Breast epithelium (tissue), 4 donors: Measurements from ENCODE around the gene STIP1. TPM values are rescaled to one million over a fixed set of nuclear protein-coding genes. Genes with fewer than 3 reads are reported as not detected.

Experiments used
- DNase-seq, 2 donors: peaks; one replicate each; pipeline ENCODE4 v3.0.0-alpha.2; 2019; ENCODE audit warnings: low spot score in 2 of 2
- H3K27ac ChIP-seq, 2 donors: fragments of 200-600 bp; sonication (generic) in 1 of 2; one replicate each; pipeline ENCODE4 v1.5.1; 2016 to 2019; ENCODE audit warnings: mild to moderate bottlenecking in 1 of 2
- H3K27me3 ChIP-seq, 2 donors: fragments of 200-600 bp; sonication (generic) in 1 of 2; one replicate each; pipeline versions ENCODE4 v1.5.1 to v1.6.0; 2017 to 2019; ENCODE audit warnings: control low read depth in 1 of 2, mild to moderate bottlenecking in 1 of 2
- H3K36me3 ChIP-seq: fragments of 200-600 bp; one replicate; pipeline ENCODE4 v1.5.1; 2019
- H3K4me1 ChIP-seq, 2 donors: fragments of 200-600 bp; sonication (generic); one replicate each; pipeline ENCODE4 v1.5.1; 2016 to 2019; ENCODE audit warnings: control low read depth in 1 of 2
- H3K4me3 ChIP-seq, 3 donors: fragments of 200-600 bp; sonication (generic); 1 replicate in 2 of 3; 2 replicates in 1 of 3; pipeline ENCODE4 v1.5.1; 2016 to 2019; ENCODE audit warnings: mild to moderate bottlenecking in 3 of 3, moderate library complexity in 2 of 3
- H3K9me3 ChIP-seq, 2 donors: fragments of 200-600 bp; sonication (generic) in 1 of 2; one replicate each; pipeline ENCODE4 v1.5.1; 2016 to 2019; ENCODE audit warnings: control low read depth in 1 of 2
- POLR2A ChIP-seq: fragments of 450-650 bp; IDR thresholded peaks from one replicate; pipeline ENCODE4 v1.6.1; 2016; ENCODE audit warnings: antibody characterized with exemption, mild to moderate bottlenecking, moderate library complexity
- POLR2AphosphoS5 ChIP-seq, 3 donors: sonication (generic); formaldehyde crosslinking; IDR thresholded peaks; one replicate each; pipeline ENCODE4 v1.6.1; 2017; ENCODE audit warnings: antibody characterized with exemption in 3 of 3
- intact Hi-C: fragments of 100-400 bp; cut with DNase I; formaldehyde crosslinking; loops from one replicate; pipeline ENCODE4 v1.15.1; 2023; ENCODE audit warnings: low total_unique reads
- total RNA-seq, 3 donors: library from RNA; depleted of rRNA; stranded (reverse); fragments of >200 nt; gene quantifications; one replicate each; pipeline ENCODE4 v1.1.0, GENCODE V29; 2016
- TF ChIP-seq, protein P1 (sequence below), 3 donors: fragments of 450-650 bp; IDR thresholded peaks; one replicate each; pipeline ENCODE4 v1.5.1; 2016 to 2017; ENCODE audit warnings: antibody characterized with exemption in 3 of 3, mild to moderate bottlenecking in 3 of 3, moderate library complexity in 3 of 3

The STIP1 gene
- total RNA-seq, 3 donors from 2014 or later: 88.5 to 114 (median 106) TPM

DNA sequence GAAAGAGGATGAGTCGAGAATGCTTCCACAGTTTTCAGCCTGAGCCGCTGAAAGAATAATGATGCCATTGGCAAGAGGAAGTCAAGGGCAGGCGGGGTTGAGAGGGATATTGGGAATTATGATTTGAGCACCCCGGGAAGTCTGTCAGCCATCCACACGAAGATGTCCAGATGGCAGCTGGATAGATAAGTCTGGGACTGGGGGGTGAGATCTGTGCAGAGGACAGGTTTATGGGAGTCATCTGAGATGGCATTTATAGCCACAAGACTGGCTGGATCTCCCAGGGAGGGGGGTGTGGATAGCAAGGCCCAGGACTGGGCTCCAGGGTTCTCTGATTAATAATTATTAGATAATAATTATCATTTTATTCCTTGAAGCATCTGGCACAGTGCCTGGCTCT is 5.1 kb upstream of the STIP1 start:
- intact Hi-C loops: no loop called here
- no peak for DNase-seq
- Histone ChIP-seq H3K9me3 (no peaks in the 10 kb centered on the region), H3K27me3 (no peaks in the 10 kb centered on the region), H3K4me1 (no peaks in the 10 kb centered on the region), H3K27ac (peak overlapping the region; percentile 23 to 62), H3K36me3 (no peaks in the 10 kb centered on the region), H3K4me3 (no peak overlapping the region)
- TF ChIP-seq POLR2A: no peak
- TF ChIP-seq, protein P1, sequence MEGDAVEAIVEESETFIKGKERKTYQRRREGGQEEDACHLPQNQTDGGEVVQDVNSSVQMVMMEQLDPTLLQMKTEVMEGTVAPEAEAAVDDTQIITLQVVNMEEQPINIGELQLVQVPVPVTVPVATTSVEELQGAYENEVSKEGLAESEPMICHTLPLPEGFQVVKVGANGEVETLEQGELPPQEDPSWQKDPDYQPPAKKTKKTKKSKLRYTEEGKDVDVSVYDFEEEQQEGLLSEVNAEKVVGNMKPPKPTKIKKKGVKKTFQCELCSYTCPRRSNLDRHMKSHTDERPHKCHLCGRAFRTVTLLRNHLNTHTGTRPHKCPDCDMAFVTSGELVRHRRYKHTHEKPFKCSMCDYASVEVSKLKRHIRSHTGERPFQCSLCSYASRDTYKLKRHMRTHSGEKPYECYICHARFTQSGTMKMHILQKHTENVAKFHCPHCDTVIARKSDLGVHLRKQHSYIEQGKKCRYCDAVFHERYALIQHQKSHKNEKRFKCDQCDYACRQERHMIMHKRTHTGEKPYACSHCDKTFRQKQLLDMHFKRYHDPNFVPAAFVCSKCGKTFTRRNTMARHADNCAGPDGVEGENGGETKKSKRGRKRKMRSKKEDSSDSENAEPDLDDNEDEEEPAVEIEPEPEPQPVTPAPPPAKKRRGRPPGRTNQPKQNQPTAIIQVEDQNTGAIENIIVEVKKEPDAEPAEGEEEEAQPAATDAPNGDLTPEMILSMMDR (IDR thresholded peaks at IDR 0.05): no peak

GRCh38 chr11:64181506-64182411 is 4.2 kb upstream of the STIP1 start:
- no peaks in the 10 kb centered on the region for H3K36me3 ChIP-seq
- H3K4me3 ChIP-seq: peak overlapping the region in 1 of 3 donors; percentile 23
- peak overlapping the region; percentile 54 to 62 for H3K27ac ChIP-seq
- H3K27me3 ChIP-seq: no peaks in the 10 kb centered on the region
- peak; percentile 75 to 87 for DNase-seq
- TF ChIP-seq POLR2A: peak; percentile 17
- TF ChIP-seq, protein P1 (IDR thresholded peaks at IDR 0.05): no peak
- TF ChIP-seq POLR2AphosphoS5 (IDR thresholded peaks at IDR 0.05): peak; percentile 47 to 68 (median 67)
- intact Hi-C loops: no loop called here
- H3K9me3 ChIP-seq: no peaks in the 10 kb centered on the region
- H3K4me1 ChIP-seq: no peaks in the 10 kb centered on the region

DNA sequence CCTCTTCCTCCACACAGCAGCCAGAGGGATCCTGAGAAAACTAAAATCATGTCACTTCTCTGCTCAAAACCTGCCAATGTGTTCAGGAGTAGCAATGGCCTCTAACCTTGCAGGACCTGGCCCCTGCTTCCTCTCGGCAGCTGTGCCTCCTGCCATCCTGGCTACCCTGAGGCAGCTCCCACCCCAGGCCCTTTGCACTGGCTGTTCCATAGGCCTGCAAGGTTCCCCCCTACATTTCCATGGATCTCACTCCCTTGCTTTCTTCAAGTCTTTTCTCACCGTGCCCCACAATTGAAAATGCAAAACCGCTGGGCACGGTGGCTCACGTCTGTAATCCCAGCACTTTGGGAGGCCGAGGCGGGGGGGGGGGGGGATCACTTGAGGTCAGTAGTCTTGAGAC is 2.1 kb upstream of the STIP1 start:
- H3K9me3 ChIP-seq: no peaks in the 10 kb centered on the region
- peak overlapping the region in 1 of 2 donors; percentile 1 for H3K27ac ChIP-seq
- intact Hi-C loops: no loop called here
- no peak overlapping the region for H3K4me3 ChIP-seq
- H3K36me3 ChIP-seq: no peaks in the 10 kb centered on the region
- TF ChIP-seq POLR2A (no peak), POLR2AphosphoS5 (IDR thresholded peaks at IDR 0.05) (no peak)
- TF ChIP-seq, protein P1 (IDR thresholded peaks at IDR 0.05): no peak
- H3K4me1 ChIP-seq: no peaks in the 10 kb centered on the region
- DNase-seq: no peak
- H3K27me3 ChIP-seq: no peaks in the 10 kb centered on the region

- intact Hi-C loops: no loop called here
- Histone ChIP-seq H3K36me3 (no peaks in the 10 kb centered on the region), H3K4me3 (peak overlapping the region in 2 of 3 donors; percentile 61 to 77), H3K4me1 (no peaks in the 10 kb centered on the region), H3K27ac (peak overlapping the region; percentile 79 to 93), H3K27me3 (no peaks in the 10 kb centered on the region), H3K9me3 (no peaks in the 10 kb centered on the region)
- DNase-seq: peak; percentile 71 to 81
- TF ChIP-seq POLR2AphosphoS5 (IDR thresholded peaks at IDR 0.05) (peak; percentile 70 to 92 (median 82)), POLR2A (peak; percentile 92)
- TF ChIP-seq, protein P1 (IDR thresholded peaks at IDR 0.05): peak in 1 of 3 donors; percentile 36
These were observed 737 bp upstream of the STIP1 start for GRCh38 chr11:64185175-64185692.
